Omental fat pad (tissue), 4 donors: ENCODE data around the gene CD53. TPM values are rescaled to one million over a fixed set of nuclear protein-coding genes. Genes with fewer than 3 reads are reported as not detected.
"Not testable (repeated sequence)": the region's sequence is repeated elsewhere in the genome, so short reads cannot be mapped to it uniquely, and the experiment has no call there.

Experiments
- ATAC-seq: fragments of 150-250 bp; one replicate; pipeline ENCODE4 v1.9.1; 2016; ENCODE audit warnings: mild to moderate bottlenecking, moderate library complexity; ENCODE audit not compliant: low FRiP score
- DNase-seq: peaks from one replicate; pipeline ENCODE4 v3.0.0-alpha.2; 2019; ENCODE audit warnings: low spot score
- total RNA-seq, 4 donors: library from RNA; depleted of rRNA; stranded (reverse); fragments of >200 nt; gene quantifications; one replicate each; pipeline ENCODE4 v1.1.0, GENCODE V29; 2016
- TF ChIP-seq, protein P1 (sequence below), 3 donors: fragments of 450-650 bp; IDR thresholded peaks; one replicate each; pipeline ENCODE4 v1.5.1; 2016 to 2017; ENCODE audit warnings: antibody characterized with exemption in 3 of 3, mild to moderate bottlenecking in 3 of 3, moderate library complexity in 2 of 3

The CD53 gene
- total RNA-seq, 4 donors from 2014 or later, result 58.8 to 204 (median 95.3) TPM

DNA sequence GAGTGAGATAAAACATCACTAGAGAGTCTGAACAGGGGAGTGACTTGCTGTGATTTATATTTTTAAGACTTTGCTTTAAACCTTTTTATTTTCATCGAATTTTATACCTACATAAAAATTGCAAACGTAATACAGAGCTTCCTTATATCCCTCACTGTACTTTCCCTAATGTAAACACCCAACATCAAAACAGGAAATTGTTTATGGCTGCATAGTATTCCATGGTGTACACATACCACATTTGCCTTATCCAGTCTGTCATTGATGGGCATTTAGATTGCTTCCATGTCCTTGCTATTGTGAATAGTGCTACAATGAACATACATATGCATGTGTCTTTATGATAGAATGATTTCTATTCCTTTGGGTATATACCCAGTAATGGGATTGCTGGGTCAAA lies 56.0 kb downstream of the CD53 start:
- ATAC-seq (no peak), DNase-seq (no peak)
- TF ChIP-seq, protein P1, sequence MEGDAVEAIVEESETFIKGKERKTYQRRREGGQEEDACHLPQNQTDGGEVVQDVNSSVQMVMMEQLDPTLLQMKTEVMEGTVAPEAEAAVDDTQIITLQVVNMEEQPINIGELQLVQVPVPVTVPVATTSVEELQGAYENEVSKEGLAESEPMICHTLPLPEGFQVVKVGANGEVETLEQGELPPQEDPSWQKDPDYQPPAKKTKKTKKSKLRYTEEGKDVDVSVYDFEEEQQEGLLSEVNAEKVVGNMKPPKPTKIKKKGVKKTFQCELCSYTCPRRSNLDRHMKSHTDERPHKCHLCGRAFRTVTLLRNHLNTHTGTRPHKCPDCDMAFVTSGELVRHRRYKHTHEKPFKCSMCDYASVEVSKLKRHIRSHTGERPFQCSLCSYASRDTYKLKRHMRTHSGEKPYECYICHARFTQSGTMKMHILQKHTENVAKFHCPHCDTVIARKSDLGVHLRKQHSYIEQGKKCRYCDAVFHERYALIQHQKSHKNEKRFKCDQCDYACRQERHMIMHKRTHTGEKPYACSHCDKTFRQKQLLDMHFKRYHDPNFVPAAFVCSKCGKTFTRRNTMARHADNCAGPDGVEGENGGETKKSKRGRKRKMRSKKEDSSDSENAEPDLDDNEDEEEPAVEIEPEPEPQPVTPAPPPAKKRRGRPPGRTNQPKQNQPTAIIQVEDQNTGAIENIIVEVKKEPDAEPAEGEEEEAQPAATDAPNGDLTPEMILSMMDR (IDR thresholded peaks at IDR 0.05), result no peak

DNA sequence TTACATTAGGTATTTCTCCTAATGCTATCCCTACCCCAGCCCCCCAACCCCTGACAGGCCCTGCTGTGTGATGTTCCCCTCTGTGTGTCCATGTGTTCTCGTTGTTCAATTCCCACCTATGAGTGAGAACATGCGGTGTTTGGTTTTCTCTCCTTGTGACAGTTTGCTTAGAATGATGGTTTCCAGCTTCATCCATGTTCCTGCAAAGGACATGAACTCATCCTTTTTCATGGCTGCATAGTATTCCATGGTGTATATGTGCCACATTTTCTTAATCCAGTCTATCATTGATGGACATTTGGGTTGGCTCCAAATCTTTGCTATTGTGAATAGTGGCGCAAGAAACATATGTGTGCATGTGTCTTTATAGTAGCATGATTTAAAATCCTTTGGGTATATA lies 58.1 kb downstream of the CD53 start:
- ATAC-seq, DNase-seq: not testable (repeated sequence)

- no peak for DNase-seq
- no peak for ATAC-seq
- TF ChIP-seq, protein P1 (IDR thresholded peaks at IDR 0.05), result no peak
These were observed 63.6 kb downstream of the CD53 start for GRCh38 chr1:110936567-110936966.

DNA sequence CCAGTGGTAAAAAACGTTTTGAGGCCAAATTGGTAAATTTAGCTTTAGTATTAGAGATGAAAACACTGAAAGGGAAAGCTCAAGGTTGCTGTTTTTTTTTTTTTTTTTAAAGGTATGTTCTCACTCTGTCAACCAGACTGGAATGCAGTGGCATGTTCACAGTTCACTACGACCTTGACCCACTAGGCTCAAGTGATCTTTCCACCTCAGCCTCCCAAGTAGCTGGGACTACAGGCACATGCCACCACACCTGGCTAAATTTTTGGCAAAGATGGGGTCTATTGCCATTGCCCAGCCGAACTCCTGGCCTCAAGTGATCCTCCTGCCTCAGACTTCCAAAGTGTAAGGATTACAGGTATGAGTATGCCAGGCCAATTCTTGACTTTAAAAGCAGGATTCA lies 71.9 kb downstream of the CD53 start:
- TF ChIP-seq, protein P1 (IDR thresholded peaks at IDR 0.05), result no peak
- ATAC-seq, result no peak

GRCh38 chr1:110945626-110946025 lies 72.7 kb downstream of the CD53 start:
- DNase-seq (no peak), ATAC-seq (no peak)
- TF ChIP-seq, protein P1 (IDR thresholded peaks at IDR 0.05), result no peak

More for the DNA sequence above, 71.9 kb downstream of the CD53 start:
- DNase-seq, result no peak

DNA sequence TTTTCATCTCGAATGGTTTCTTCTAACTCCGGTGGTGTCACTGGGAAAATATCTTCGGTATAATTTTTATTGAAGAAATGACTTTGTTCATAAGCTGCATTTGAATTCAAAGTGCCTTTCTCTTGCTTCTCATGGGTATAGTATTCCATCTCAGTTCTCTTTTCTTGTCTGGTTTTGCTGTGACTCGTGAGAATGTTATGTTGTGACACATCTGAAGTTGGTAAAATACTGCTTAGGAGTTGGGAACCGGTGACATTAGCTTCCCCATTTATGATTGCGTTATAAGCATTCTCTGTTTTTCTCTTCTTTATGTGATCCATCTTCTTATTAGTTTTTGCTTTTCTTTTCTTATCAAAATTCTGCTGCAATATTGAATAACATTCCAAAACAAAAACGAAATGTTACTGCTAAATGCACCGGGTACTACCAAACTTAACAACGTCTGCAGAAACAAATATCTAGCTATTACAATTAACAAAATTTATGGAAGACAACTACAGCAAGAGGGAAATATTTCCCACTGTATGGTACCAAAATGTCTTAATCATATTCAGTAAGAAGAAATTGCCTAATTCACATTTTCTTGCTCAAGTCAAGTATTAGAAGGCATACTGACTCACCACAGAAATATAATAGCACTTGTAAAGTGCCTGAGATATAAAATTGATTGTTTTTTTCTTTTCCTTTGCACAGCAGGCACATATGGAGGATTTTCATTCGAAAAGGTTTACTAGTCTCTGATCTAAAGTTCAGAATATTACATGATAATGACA lies 75.3 kb downstream of the CD53 start:
- TF ChIP-seq, protein P1 (IDR thresholded peaks at IDR 0.05), result no peak
- no peak for DNase-seq
- ATAC-seq, result no peak

Other genes with a start within 250 kb of the CD53 start
- gene KCNA3, start 198.2 kb upstream of the CD53 start, total RNA-seq, result 1 to 10 TPM; 1.2 to 5.3 (median 3.3) TPM
- gene LRIF1, start 90.8 kb downstream of the CD53 start, total RNA-seq, result 1 to 10 TPM; 6.4 to 9.1 (median 6.6) TPM